NCI-H187 treated with DMSO at 0.1 percent for 48 hours (cell line): ENCODE results near the gene TRIM31.

Source experiments
- DNase-seq: peaks from one replicate; lab custom pipeline; 2025; lab: John Stamatoyannopoulos, UW

Gene TRIM31, protein sequence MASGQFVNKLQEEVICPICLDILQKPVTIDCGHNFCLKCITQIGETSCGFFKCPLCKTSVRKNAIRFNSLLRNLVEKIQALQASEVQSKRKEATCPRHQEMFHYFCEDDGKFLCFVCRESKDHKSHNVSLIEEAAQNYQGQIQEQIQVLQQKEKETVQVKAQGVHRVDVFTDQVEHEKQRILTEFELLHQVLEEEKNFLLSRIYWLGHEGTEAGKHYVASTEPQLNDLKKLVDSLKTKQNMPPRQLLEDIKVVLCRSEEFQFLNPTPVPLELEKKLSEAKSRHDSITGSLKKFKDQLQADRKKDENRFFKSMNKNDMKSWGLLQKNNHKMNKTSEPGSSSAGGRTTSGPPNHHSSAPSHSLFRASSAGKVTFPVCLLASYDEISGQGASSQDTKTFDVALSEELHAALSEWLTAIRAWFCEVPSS

DNA sequence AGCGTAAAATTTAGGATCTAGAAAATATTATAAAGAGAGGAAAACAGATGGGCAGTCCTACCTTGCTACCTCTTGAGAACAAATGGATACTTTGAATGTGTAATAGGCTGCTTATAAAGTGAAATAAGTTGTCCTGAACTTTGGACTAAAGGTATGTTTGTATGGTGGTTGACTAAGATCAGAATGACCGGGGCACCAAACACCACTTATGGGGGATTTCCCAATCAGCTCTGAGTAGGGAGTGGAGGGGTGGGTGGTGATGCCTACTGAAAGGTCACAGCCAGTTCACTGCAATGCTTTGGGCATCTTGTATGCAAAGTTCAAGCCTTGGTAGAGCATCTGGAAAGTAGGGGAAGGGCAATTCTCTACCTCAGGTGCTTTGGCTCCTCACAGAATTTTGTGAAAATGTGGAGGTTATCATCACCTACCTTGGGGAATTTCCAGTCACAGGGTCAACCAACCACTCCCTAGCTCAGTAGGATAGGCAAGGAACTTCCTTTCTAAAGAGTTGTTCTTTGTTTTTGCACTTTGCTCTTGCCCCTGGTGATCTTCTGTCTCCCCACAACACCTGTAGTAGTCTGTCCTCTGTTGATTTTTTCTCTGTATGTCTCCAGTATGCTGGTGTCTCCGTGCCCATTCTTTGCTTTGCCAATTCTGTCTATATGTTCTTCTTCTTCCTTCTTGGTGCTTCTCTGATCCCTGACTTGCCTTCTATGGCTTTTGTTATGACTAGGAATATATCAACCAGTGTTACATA lies at the start of gene TRIM31:
TSS of gene TRIM31 (minus strand) at position 88 of the 757 bp plus-strand sequence. CDS start 285 bp downstream, outside the sequence.
- DNase-seq: no peak

GRCh38 chr6:30162265-30163089 lies 49.6 kb upstream of the TRIM31 start:
- no peak for DNase-seq

DNA sequence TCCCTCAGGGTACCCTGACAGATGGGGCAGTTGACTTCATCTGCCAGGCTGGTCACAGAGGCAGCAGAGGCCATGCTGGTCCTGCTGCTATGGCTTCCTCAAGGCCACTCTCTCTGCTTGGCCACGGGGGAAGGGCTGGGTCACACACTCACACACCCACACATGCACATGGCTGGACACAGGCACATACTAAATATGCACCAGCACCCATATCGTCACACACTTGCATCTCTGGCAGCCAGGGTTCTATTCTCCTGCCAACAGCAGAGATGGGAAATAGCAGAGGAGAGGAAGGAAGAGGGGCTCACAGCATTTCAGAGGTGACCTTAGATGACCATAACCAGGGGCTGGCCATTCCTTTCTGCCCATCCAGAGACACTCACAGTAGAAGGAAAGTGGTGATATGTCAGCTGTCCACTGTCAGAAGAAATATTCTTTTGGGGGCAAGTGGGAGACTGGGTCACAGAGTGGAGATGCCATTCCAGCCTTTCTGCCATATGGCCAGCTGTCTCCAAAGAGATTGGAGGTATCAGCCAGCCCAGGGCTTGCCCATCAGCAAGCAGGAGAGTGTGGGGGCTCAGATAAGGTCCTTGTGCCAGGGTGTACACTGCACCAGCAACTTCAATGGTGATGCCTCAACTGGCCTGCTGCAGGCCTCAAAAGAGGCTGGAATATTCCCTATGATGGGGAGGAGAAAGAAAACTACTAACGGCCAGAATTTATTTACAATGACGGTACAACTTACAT lies 48.1 kb upstream of the TRIM31 start, which contains the start of gene TRIM10:
TSS of gene TRIM10 (minus strand) at position 427 of the 747 bp plus-strand sequence. CDS start at position 74, 353 bp downstream.
- no peak for DNase-seq

- no peak for DNase-seq
Observed at GRCh38 chr6:30160008-30160784, 47.3 kb upstream of the TRIM31 start.

DNA sequence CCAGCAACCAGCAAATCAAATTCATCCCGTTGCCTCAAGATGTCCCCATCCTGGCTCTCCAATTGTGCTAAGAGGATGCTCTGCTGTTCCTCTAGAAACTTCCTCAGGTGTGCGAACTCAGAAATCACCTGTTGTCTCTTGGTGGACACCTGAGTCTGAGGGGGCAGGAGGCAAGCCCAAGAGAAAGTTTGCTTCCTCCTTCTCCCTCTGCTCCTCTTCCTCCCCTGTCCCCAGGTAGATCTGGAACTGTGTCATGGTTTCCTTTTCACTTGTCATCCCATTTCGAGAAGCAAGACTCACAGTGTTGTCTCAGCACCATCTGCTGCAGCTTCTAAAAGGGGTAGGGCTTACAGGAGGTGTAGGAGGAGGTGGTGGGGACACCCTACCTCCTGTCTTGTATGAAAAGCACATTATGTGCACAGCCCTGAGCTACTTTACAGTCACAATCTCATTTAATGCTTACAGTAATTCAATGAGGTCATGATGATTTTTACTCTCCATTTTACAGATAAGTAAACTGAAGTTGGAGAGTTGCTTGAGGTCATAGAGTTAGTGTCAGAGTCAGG lies 45.7 kb upstream of the TRIM31 start:
- DNase-seq: no peak

DNA sequence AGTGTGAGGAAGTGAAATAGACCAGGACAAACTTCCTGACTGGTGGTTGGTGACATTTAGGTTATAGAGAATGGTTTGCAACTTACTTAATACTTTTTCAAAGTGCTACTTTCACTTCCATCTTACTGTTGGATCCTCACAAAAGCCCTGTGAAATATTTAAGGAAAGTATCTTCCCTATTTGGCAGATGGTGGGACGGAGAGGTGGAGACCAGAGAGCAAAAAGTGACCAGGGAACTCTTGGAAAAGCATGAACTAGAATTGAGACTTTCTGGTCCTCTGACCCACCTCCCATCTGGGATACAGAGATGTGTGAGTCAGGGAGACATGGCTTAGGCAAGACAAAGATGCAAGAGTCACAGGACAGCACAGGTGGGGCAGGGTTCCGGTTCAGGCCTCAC lies 45.1 kb upstream of the TRIM31 start:
- DNase-seq: no peak

DNA sequence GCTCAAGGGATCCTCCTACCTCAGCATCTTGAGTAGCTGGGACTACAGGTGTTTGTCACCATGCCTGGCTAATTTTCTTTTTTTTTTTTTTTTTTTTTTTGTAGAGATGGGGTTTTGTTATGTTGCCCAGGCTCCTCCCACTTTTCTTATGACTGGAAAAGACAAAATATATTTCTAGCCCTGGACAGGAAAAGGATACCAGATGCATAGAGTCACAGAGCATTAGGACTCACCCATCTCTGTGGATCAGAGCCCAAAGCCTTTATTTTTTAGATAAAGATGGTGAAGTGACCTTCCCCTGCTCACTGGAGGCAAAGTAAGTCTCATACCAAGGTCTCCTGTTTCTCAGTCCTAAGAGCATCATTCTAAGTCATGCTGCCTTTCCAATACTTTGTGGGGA lies 44.7 kb upstream of the TRIM31 start:
- DNase-seq: no peak

GRCh38 chr6:30156774-30157173 lies 43.9 kb upstream of the TRIM31 start:
- no peak for DNase-seq

- DNase-seq: no peak
Observed at GRCh38 chr6:30156262-30156599, 43.3 kb upstream of the TRIM31 start.

DNA sequence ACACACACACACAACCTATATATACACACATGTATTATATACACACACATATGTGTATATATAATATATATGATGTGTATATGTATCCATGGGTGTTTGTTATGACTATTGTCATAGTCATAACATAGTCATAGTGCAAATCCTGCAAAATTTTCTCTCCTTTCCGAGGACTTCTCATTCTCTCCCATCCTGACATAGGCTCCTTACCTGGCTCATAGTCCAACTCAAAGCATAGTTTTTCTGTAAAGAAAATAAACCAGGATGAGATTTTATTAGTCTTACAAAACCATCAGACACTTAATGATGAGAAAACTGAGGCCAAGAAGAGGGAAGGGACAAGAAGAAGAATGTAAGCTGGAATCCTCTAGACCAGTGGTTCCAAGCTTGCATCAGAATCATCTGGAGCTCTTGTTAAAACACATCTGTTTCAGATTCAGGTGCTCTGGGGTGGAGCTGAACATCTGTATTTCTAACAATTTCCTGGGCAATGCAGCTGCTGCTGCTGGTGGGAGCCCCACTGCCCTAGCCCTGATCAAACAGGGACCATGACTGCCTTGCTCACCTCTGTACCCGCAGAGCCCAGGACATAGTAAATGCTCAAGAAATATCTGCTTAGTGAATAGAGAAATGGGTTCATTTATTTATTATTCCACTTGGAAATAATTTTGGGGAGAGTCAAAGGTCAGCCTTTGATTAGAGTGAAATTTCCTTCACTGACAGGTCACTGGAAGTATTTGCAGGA lies 42.8 kb upstream of the TRIM31 start:
- DNase-seq: no peak

- no peak for DNase-seq
Observed at GRCh38 chr6:30154709-30155519, 42.0 kb upstream of the TRIM31 start.

DNA sequence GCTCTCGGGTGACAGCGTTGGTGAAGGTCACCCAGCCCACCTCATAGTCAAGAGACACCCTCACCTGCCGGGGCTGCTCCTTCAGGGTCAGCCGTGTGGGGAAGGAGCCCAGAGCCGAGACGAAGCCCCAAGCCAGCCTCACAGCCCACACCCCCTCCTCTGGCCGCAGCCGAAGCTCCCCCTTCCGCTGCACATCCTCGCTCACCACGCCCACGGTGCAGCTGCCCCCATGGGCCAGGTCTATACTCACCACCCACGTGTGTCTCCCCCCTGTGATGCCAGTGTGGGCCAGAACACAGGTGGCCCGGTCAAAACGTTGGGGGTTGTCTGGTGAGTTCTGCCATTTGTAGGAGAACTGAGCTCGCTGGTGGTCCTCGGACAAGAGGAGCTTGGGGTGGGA lies 41.2 kb upstream of the TRIM31 start:
- no peak for DNase-seq

GRCh38 chr6:30152910-30153610 lies 40.2 kb upstream of the TRIM31 start:
- no peak for DNase-seq

- no peak for DNase-seq
Observed at GRCh38 chr6:30152016-30152673, 39.3 kb upstream of the TRIM31 start.

DNA sequence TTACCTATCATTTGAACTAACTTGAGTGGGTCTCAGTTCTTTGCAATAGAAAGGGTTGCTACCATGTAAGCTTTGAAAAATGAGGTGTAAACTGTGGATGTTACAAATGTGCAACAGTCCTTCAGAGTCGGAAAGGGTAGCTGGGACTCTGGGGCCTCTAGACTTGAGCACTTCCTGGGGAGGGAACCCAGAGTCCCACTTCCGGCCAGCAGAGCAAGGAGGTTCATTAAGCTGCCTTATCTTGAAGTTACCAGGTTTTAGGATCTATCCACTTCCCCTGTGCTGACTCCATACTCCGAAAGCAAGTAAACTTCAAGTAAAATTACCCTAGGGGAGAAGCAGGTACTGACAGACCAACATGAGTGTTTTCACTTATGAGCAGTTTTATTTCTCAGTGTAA lies 38.7 kb upstream of the TRIM31 start:
- no peak for DNase-seq

DNA sequence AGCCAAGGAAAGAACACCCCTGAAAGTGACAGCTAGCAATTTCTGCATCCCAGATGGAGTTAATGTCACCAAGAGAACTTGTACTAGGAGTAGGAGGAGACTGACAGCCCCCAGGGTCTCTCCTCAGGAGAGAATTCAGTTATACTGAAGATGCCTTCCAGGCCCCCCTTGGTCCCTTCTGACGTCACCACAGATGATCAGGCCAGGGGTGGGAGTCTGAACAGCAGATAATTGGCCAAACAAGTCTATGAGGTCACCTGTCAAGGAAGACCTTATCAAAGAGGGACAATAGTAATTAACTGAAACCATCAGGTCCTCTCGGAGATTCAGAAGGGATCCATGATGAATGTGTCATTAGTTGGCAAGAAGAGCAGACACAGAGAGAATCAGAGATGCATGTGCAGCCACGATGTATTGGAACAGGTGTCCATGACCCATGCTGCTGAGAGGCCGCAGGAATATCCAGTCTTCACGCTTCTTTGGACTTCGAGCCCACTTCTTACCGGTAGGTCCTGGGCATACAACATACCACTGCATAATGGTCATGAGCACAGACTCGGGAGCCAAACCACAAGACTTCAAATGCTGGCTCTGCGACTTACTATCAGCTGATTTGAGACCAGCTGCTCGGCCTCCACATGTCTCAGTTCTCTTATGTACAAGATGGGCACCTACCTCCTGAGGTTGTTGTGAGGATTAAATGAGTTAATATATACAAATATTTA lies 37.9 kb upstream of the TRIM31 start:
- no peak for DNase-seq
